CD4-positive, alpha-beta T cell (primary cell): ENCODE data around the gene ZSCAN9. TPM values are rescaled to one million over a fixed set of nuclear protein-coding genes. Genes with fewer than 3 reads are reported as not detected.
A peak's percentile ranks its signal among the peaks of the same experiment; 100 is the strongest.

ENCODE experiments used
- ATAC-seq: fragments of 200-7000 bp; cut with Tn5 transposase; one replicate; pipeline ENCODE4 v1.10.0; 2022; ENCODE audit warnings: mild to moderate bottlenecking; ENCODE audit not compliant: poor library complexity
- CTCF ChIA-PET: fragments of 350-600 bp; sonication (Branson Sonifier 250); formaldehyde crosslinking; loops from one replicate; lab custom pipeline; 2021; ENCODE audit warnings: antibody characterized with exemption, inconsistent platforms; lab: Charles Lee
- POLR2A ChIA-PET: fragments of 350-600 bp; sonication (Branson Sonifier 250); formaldehyde crosslinking; loops from one replicate; lab custom pipeline; 2021; ENCODE audit warnings: antibody characterized with exemption, inconsistent platforms; lab: Charles Lee
- DNase-seq, 14 experiments: peaks; one replicate each; pipeline ENCODE4 v3.0.0-alpha.2; 2013 to 2020; ENCODE audit warnings: mixed read lengths in 2 of 14
- H3K27ac ChIP-seq, 2 donors: one replicate each; pipeline versions ENCODE4 v1.5.1 to v1.7.0; 2013; ENCODE audit warnings: low read length in 2 of 2, low read depth in 1 of 2, mild to moderate bottlenecking in 1 of 2
- H3K27me3 ChIP-seq, 2 experiments: 1 replicate in 1 of 2; 2 replicates in 1 of 2; pipeline versions ENCODE4 v1.6.1 to v1.7.0; 2013; ENCODE audit warnings: low read length in 2 of 2, control low read depth in 1 of 2, mild to moderate bottlenecking in 1 of 2, moderate library complexity in 1 of 2; ENCODE audit not compliant: insufficient read depth in 2 of 2, control insufficient read depth in 1 of 2
- H3K36me3 ChIP-seq: one replicate; pipeline ENCODE4 v1.6.1; 2013; ENCODE audit warnings: low read length, control low read depth; ENCODE audit not compliant: insufficient read depth
- H3K4me1 ChIP-seq: one replicate; pipeline ENCODE4 v1.6.1; 2013; ENCODE audit warnings: low read length, control low read depth; ENCODE audit not compliant: insufficient read depth
- H3K4me3 ChIP-seq: one replicate; pipeline ENCODE4 v1.5.1; 2013; ENCODE audit warnings: mild to moderate bottlenecking, low read length, moderate library complexity
- H3K9me3 ChIP-seq, 2 experiments: 1 replicate in 1 of 2; 2 replicates in 1 of 2; pipeline versions ENCODE4 v1.6.1 to v1.7.0; 2013; ENCODE audit warnings: low read length in 2 of 2, mild to moderate bottlenecking in 2 of 2, control low read depth in 1 of 2, moderate library complexity in 1 of 2; ENCODE audit not compliant: control insufficient read depth in 1 of 2, insufficient read depth in 1 of 2
- H3K27ac Mint-ChIP-seq: one replicate; pipeline ENCODE4 v1.8.0; 2020; ENCODE audit warnings: mixed read lengths
- H3K27me3 Mint-ChIP-seq: one replicate; pipeline ENCODE4 v1.8.0; 2021; ENCODE audit warnings: mixed read lengths
- H3K36me3 Mint-ChIP-seq: one replicate; pipeline ENCODE4 v1.8.0; 2021; ENCODE audit warnings: low read depth, mixed read lengths
- H3K4me1 Mint-ChIP-seq: one replicate; pipeline ENCODE4 v1.8.0; 2021; ENCODE audit warnings: low read depth, mixed read lengths
- H3K4me3 Mint-ChIP-seq: one replicate; pipeline ENCODE4 v1.8.0; 2020; ENCODE audit warnings: mild to moderate bottlenecking, mixed read lengths
- H3K9me3 Mint-ChIP-seq: one replicate; pipeline ENCODE4 v1.8.0; 2020; ENCODE audit warnings: mixed read lengths
- CTCF ChIP-seq: fragments of 200-600 bp; IDR thresholded peaks from one replicate; pipeline ENCODE4 v1.8.0; 2022; ENCODE audit warnings: antibody characterized with exemption, mild to moderate bottlenecking
- intact Hi-C, 2 experiments: fragments of 100-400 bp; cut with DNase I in 1 of 2; cut with micrococcal nuclease in 1 of 2; formaldehyde crosslinking; loops; one replicate each; pipeline versions ENCODE4 v1.15.1 to v1.9.0; 2023 to 2025; cut with DNase I, micrococcal nuclease
- total RNA-seq, 174 experiments: library from RNA in 2 of 174; stranded (reverse) in 2 of 174; gene quantifications; one replicate each; pipeline ENCODE4 v1.2.3 and lab custom pipeline; 2021 to 2026

Gene ZSCAN9
- total RNA-seq, 2 experiments from 2014 or later, result 0.85 to 0.89 TPM

DNA sequence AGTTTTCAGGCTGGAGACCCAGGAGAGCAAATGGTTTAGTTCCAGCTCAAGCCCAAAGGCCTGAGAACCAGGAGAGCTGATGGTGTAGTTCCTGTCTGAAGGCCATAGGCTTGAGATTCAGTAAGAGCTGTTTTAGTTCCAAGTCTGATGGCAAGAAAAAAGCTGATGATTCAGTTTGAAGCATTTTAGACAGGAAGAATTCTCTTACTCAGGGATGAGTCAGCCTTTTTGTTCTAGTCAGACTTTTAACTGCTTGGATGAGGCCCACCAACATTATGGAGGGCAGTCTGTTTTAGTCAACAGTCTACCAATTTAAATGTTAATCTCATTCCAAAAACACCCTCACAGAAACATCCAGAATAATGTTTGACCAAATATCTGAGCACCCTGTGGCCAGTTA, 44.4 kb downstream of the ZSCAN9 start:
- peak in 1 of 14 experiments; percentile 2 for DNase-seq
- Mint-ChIP-seq H3K9me3 (no peaks in the 10 kb centered on the region), H3K4me3 (no peak overlapping the region), H3K4me1 (peaks cover 10% of the 10 kb centered on the region), H3K27ac (no peak overlapping the region), H3K36me3 (peaks cover 44% of the 10 kb centered on the region), H3K27me3 (no peaks in the 10 kb centered on the region)
- intact Hi-C loops, result loop anchor here in 1 of 2 experiments (5.0 kb wide), 4 partner anchors 78 to 187 kb away; partner anchors contain the start of genes ZKSCAN3, ZKSCAN8, ZNF165 and ZSCAN12
- TF ChIP-seq CTCF, result no peak
- Histone ChIP-seq H3K27ac (no peak overlapping the region), H3K4me1 (peaks cover 8% of the 10 kb centered on the region), H3K9me3 (no peaks in the 10 kb centered on the region), H3K36me3 (peaks cover 34% of the 10 kb centered on the region), H3K27me3 (no peaks in the 10 kb centered on the region), H3K4me3 (no peak overlapping the region)
- ChIA-PET POLR2A (interaction anchor here (1.0 kb wide), 1 partner anchor 12 kb away, joined by 3 read pairs; the partner anchor contains the start of gene PGBD1), CTCF (interaction anchor here (2.3 kb wide), 1 partner anchor 66 kb away, joined by 4 read pairs; the partner anchor contains the start of gene ZSCAN31)
- ATAC-seq, result no peak

- Histone ChIP-seq H3K27me3 (no peaks in the 10 kb centered on the region), H3K4me1 (no peaks in the 10 kb centered on the region), H3K27ac (no peak overlapping the region), H3K36me3 (peaks cover 62% of the 10 kb centered on the region), H3K9me3 (no peaks in the 10 kb centered on the region), H3K4me3 (no peak overlapping the region)
- CTCF ChIA-PET, result interaction anchor here (1.0 kb wide), 1 partner anchor 81 kb away, joined by 3 read pairs; no protein-coding TSS in a partner anchor
- POLR2A ChIA-PET, result no interaction called here
- H3K9me3 Mint-ChIP-seq, result no peaks in the 10 kb centered on the region
- H3K36me3 Mint-ChIP-seq, result peaks cover 85% of the 10 kb centered on the region
- no peak overlapping the region for H3K4me3 Mint-ChIP-seq
- no peak for TF ChIP-seq CTCF
- ATAC-seq (no peak), DNase-seq (no peak)
- peak overlapping the region; percentile 34 for H3K27ac Mint-ChIP-seq
- no peaks in the 10 kb centered on the region for H3K27me3 Mint-ChIP-seq
- H3K4me1 Mint-ChIP-seq, result peaks cover 16% of the 10 kb centered on the region
- intact Hi-C loops, result no loop called here
These were observed 49.8 kb downstream of the ZSCAN9 start for GRCh38 chr6:28274888-28275287.

DNA sequence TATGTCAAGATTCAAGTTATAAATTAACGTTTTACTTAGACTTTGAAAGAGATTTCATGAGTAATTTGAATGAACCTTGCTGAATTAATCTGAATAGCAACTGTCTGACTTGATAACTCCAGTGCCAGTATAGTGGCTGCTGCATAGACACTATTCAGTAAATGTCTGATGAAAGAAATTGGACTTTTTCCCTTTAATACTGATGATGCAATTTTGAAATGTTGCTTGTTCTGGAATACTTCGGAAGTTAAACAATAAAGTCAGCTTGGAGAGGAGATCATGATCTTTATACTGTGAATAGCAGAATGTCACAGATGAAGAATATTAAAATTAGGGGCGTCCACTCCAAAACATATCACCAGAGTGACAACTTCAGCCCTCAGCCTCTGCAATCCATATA, 52.7 kb downstream of the ZSCAN9 start:
- H3K4me1 Mint-ChIP-seq, result peaks cover 14% of the 10 kb centered on the region
- ATAC-seq (no peak), DNase-seq (no peak)
- no peak overlapping the region for H3K27ac Mint-ChIP-seq
- Histone ChIP-seq H3K4me3 (no peak overlapping the region), H3K4me1 (peaks cover 10% of the 10 kb centered on the region), H3K27ac (no peak overlapping the region), H3K27me3 (peaks cover 8 to 13% of the 10 kb centered on the region in 2 experiments), H3K9me3 (no peaks in the 10 kb centered on the region), H3K36me3 (peaks cover 45% of the 10 kb centered on the region)
- intact Hi-C loops, result no loop called here
- CTCF ChIA-PET, result interaction anchor here (1.5 kb wide), 1 partner anchor 73 kb away, joined by 3 read pairs; no protein-coding TSS in a partner anchor
- POLR2A ChIA-PET, result interaction anchor here (1.1 kb wide), 1 partner anchor 11 kb away, joined by 3 read pairs; the partner anchor contains the start of gene ZSCAN26
- peaks cover 59% of the 10 kb centered on the region for H3K36me3 Mint-ChIP-seq
- no peak overlapping the region for H3K4me3 Mint-ChIP-seq
- H3K9me3 Mint-ChIP-seq, result no peaks in the 10 kb centered on the region
- H3K27me3 Mint-ChIP-seq, result peaks cover 15% of the 10 kb centered on the region
- TF ChIP-seq CTCF, result no peak
